Activated effector memory CD4-positive, alpha-beta T cell treated with anti-CD3 and anti-CD28 coated beads, Interleukin-2, amount 50 U/mL, for 16 hours (primary cell): ENCODE measurements around the gene RASSF3.

Experiments used
- DNase-seq: peaks from one replicate; pipeline ENCODE4 v3.0.0-alpha.2; 2020

The RASSF3 gene

DNA sequence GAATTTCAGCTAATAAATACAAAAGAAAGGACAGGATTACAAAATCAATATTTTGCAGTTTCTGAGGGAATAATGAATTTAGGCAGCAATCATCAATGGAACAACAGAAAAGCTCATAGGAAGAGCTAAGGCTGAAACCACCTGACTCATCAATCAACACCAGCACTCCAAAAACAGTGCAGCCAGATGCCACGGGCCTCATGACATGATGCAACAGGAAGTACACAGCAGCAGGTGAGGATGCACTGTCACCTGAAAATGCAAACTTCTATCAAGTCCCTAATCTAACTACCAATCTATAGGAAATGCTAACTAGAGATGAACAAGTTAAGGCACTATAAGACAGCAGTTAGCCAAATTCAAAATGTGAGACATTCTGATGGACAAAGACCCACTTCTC, 127.2 kb downstream of the RASSF3 start:
- peak; percentile 77 for DNase-seq

DNA sequence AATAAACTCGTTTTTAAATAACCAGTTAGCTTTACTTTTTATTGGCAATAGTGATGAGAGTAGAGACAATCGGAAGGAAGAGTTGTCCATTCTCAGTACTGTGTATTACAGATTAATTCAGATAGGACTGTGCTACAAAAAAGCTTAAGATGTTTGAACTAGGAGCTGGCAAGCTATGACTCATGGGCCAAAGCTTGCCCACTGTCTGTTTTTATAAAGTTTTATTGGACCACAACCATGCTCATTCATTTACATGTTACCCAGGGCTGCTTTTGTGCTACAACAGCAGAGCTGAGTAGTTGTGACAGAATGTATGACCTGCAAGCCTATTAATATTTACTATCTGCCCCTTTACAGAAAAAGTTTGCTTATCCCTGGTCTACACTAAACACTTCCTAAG, 129.5 kb downstream of the RASSF3 start:
- DNase-seq: no peak

DNA sequence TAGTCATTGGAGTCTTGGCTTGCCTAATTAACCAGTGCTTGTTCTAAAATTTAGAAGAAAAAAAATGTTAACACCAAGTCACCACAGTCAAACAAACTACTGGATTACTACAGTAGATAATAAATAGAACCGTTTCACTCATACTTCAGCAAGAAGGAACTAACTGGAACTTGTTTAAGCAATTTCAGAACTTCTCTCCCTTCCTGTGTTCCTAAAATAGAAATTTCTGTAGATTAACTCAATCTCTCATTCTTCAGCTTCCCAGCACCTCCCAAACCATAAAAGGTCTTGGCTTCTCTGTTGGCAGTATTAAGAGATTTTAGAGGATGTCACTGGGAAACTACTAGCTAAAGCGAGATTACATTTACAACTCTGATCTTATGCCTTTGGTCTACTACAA, 130.4 kb downstream of the RASSF3 start:
- no peak for DNase-seq

DNA sequence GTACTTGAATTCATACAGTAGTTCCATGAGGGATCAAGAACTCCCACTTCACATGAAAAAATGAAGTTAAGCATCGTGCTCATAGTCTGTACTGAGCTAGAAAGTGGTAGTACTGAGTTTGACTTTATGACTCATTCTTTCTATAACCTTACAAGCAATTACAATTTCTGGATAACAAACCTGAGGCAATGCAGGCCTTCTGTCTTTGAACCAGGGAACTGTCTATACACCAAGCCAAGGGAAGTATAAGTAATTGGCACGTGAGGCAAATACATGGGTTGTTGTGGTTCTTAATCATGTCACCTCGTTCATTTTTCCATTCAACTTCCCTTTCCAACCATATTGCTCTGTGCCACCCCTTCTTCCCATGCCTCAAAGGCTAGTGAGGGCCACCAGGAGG, 132.1 kb downstream of the RASSF3 start:
- DNase-seq: no peak

DNA sequence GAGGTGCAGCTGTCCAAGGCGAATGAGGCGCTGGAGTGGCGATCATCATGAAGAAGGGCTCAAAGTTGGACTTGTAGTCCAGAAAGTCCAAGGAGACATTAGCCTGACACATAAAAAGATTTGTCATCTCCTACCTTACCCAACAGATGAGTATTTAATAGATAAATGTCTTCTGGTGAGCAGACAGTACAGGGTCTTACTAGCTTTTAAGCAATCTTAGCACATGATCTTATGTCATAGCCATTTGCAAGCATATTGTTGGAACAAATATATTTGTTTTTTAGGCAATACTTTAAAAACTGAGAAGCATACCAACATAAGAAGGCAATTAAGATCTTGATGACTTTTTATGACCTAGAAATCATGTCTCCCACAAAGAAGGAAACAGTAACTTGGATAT, 132.9 kb downstream of the RASSF3 start:
- no peak for DNase-seq

DNA sequence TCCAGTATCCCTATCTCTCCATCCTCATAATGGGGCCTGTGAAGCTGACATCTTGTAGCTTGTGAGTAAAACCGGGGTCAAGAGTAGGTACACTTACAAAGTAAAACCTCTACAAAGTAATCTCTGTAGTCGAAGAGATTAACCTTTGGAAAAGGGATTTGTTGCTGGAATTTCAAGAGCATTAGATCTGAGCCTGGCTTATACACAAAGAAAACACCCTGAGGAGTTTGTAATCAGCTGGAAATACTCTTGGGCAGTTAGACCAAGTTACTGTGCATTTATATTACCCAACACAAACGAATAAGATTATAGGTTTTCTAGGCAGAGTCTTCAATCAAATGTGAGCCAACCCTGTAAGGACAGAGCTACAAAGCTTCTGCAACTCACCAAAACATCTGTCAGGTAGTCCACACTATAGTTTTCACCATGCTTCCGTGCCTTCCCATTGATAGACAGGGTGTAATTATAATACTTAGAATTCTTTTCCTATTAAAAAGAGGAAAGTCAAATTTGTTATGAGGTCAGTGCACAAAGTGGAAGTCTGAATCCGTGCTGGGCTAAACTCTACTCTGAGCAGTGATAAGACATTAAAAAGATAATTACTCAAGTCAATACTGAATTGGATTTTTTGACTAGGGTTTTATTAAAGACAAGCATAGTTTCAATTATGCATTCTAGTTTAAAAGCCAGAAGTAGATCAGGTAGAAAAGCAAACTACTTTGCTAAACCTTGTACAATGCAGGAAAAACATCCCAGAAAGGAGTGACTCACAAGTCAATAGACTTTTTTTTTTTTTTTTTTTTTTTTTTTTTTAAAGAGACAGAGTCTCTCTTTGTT, 134.3 kb downstream of the RASSF3 start:
- DNase-seq: no peak

DNA sequence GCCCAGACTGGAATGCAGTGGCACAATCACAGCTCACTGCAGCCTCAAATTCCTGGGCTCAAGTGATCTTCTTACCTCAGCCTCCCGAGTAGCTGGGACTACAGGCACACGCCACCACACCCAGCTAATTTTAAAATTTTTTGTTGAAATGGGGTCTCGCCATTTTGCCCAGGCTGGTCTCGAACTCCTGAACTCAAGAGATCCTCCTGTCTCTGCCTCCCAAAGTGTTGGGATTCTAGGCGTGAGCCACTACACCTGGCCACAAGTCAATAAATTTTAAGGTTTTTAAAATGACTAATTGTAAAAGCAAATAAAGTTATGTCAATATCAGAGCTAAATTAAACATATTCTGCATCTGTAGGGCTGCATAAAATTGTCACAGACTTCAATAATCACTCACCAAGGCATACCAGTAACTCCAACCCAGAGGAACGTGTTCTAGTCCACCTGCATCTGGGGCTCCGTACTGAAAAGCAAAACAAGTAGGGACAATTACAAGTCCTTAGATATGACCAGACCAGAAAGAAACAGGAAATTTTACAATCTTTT, 135.0 kb downstream of the RASSF3 start:
- no peak for DNase-seq

DNA sequence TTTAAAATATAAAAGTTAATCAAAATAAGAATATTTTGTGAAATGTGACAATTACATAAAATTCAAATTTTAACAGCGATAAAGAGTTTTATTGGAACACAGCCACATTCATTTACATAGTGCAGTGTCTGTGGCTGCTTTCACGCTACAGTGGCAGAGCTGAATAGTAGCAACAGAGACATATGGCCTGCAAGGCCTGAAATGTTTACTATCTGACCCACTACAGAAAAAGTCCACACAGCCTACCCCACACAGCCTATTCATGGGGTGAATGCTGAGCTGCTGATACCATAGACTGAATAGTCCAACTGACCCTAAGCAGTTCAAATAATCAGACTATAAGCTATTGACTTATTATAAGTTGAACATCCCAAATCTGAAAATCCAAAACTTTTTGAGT, 135.7 kb downstream of the RASSF3 start:
- no peak for DNase-seq

DNA sequence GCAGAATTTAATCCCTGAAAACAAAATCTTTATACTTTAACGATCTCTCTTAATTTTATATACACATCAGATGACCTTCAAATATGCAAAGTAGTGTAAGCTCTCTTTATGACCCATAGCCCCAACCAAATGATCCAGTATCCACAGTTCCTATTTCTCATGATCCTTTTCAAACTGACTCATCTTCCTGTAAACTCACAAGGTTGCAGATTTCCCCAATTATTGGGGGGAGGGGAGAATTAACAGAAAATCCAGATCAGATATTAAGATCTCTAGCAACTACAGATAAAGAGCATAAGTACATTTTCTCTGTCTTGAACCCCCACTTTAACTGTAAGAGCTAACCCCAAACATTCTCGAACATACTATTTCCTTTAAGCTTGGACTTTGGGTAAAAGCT, 136.4 kb downstream of the RASSF3 start:
- no peak for DNase-seq
